ENCODE results near the gene GOLPH3. TPM values are rescaled to one million over a fixed set of nuclear protein-coding genes. Genes with fewer than 3 reads are reported as not detected.
"Not testable (repeated sequence)": the region's sequence is repeated elsewhere in the genome, so short reads cannot be mapped to it uniquely, and the experiment has no call there.

Gene GOLPH3
- total RNA-seq, 1 experiment from 2014 or later: 44.3 TPM

- H3K27ac ChIP-seq: no peak overlapping the region
- H3K27me3 ChIP-seq (replicated peaks): no peaks in the 10 kb centered on the region
- no peaks in the 10 kb centered on the region for H3K36me3 ChIP-seq
- no peak overlapping the region for H3K4me3 ChIP-seq
- no peaks in the 10 kb centered on the region for H3K9me3 ChIP-seq (replicated peaks)
- DNase-seq (ENCODE audit: low read depth in 1 of 2, low spot score in 2 of 2): peak; percentile 60 to 75
- peaks cover 10% of the 10 kb centered on the region for H3K4me1 ChIP-seq (replicated peaks)
These were observed 19.5 kb upstream of the GOLPH3 start for GRCh38 chr5:32193591-32193990.

- no peak overlapping the region for H3K27ac ChIP-seq
- no peak for DNase-seq (ENCODE audit: low read depth in 1 of 2, low spot score in 2 of 2)
These were observed 16.0 kb upstream of the GOLPH3 start for GRCh38 chr5:32190095-32190494.

DNA sequence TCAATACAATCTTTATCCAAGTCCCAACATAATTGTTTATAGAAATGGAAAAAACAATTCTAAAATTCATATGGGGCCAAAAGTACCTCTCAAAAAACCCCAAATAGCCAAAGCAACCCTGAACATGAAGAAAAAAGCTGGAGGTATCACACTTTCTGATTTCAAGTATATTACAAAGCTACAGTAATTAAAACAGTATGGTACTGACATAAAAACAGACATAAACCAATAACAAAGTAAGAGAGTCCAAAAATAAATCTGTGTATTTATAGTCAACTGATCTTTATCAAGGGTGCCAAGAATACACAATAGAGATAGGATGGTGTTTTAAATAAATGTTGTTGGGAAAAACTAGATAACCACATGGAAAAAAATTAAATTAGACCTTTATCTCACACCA, 13.6 kb upstream of the GOLPH3 start:
- H3K27me3 ChIP-seq (replicated peaks): no peaks in the 10 kb centered on the region
- H3K27ac ChIP-seq: no peak overlapping the region
- no peaks in the 10 kb centered on the region for H3K36me3 ChIP-seq
- no peaks in the 10 kb centered on the region for H3K9me3 ChIP-seq (replicated peaks)
- no peak overlapping the region for H3K4me3 ChIP-seq
- no peak for DNase-seq (ENCODE audit: low read depth in 1 of 2, low spot score in 2 of 2)
- H3K4me1 ChIP-seq (replicated peaks): no peaks in the 10 kb centered on the region

More at GRCh38 chr5:32190095-32190494, 16.0 kb upstream of the GOLPH3 start:
- Histone ChIP-seq H3K36me3 (no peaks in the 10 kb centered on the region), H3K9me3 (replicated peaks) (no peaks in the 10 kb centered on the region), H3K4me1 (replicated peaks) (peaks cover 10% of the 10 kb centered on the region), H3K27me3 (replicated peaks) (no peaks in the 10 kb centered on the region), H3K4me3 (no peak overlapping the region)

DNA sequence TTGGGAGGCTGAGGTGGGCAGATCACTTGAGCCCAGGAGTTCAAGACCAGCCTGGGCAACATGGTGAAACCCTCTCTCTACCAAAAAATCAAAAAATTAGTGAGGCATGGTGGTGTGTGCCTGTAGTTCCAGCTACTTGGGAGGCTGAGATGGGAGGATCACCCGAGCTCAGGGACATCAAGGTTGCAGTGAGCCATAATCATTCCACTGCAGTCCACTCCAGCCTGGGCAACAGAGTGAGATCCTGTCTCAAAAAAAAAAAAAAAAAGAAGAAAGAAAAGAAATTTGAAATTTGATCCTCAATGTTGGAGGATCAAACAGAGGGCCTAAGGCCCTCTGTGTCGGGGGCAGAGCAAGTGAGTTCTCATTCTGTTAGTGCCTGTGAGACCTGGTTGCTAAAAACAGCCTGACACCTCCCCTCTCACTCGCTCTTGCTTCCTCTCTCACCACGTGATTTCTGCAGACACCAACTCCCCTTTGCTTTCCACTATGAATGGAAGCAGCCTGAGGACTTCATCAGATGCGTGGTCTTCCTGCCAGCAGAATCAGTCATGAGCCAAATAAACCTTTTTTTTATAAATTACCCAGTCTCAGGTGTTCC, 8.4 kb upstream of the GOLPH3 start:
- no peaks in the 10 kb centered on the region for H3K36me3 ChIP-seq
- no peaks in the 10 kb centered on the region for H3K9me3 ChIP-seq (replicated peaks)
- no peak for DNase-seq (ENCODE audit: low read depth in 1 of 2, low spot score in 2 of 2)
- no peak overlapping the region for H3K4me3 ChIP-seq
- no peaks in the 10 kb centered on the region for H3K4me1 ChIP-seq (replicated peaks)
- H3K27me3 ChIP-seq (replicated peaks): no peaks in the 10 kb centered on the region
- no peak overlapping the region for H3K27ac ChIP-seq

DNA sequence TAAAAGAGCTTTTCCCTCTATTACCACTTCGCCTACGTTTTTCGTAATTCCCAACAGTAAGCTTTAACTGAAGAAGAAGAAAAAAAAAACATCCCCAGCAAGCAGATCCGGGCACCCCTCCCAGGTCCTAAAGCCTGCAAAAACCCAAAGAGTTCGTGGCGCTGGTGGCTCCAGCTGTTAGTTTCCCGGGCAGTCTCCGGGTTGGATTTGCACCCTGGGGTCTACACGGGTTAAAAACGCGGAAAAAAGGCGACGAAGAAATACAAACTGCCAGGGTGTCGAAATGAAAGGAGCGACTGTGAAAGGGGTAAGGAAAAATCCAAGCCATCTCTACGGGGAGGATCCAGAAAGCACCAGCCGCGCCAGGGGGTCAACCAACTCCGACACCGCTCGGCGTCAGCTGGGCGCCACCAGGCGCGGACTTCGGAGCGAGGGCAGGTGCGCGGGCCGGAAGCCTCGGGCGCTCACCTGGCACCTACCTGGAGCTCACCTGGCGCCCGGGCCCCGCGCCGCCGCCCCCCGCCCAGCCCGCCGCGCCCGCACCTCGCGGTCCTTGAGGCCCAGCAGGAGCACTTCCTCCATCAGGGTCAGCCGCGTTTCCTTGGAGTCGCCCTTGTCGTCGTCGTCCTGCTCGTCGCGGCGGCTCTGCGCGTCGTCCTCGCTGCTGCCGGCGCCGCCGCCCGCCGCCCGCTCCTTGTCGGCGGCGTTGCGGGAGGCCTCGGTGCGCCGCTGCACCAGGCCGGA, 680 bp downstream of the GOLPH3 start:
- DNase-seq (ENCODE audit: low read depth in 1 of 2, low spot score in 2 of 2): peak in 1 of 2 experiments; percentile 49
- no peaks in the 10 kb centered on the region for H3K27me3 ChIP-seq (replicated peaks)

DNA sequence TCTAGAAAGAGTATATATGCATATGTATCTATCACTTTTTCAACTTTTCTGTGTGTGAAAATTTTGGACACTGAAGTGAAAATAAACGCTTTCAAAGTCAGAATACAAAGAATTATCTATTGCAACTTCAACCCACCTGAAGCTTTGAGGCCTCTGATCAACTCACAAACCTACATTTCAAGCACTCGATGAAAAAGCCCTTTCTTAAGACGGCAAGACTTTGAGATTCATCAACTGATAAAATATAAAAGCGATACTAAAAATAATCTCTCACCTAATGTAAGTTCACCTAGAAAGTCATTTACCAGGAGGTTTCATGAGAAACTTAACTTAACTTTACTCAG, 1.2 kb downstream of the GOLPH3 start:
- H3K4me1 ChIP-seq (replicated peaks): peaks cover 14% of the 10 kb centered on the region
- DNase-seq (ENCODE audit: low read depth in 1 of 2, low spot score in 2 of 2): no peak
- peak overlapping the region; percentile 99 for H3K4me3 ChIP-seq
- no peaks in the 10 kb centered on the region for H3K9me3 ChIP-seq (replicated peaks)
- no peak overlapping the region for H3K27ac ChIP-seq
- H3K36me3 ChIP-seq: peaks cover 31% of the 10 kb centered on the region
- H3K27me3 ChIP-seq (replicated peaks): no peaks in the 10 kb centered on the region

More for the DNA sequence above, 680 bp downstream of the GOLPH3 start:
- Histone ChIP-seq H3K27ac (peak overlapping the region; percentile 98), H3K4me1 (replicated peaks) (peaks cover 14% of the 10 kb centered on the region), H3K9me3 (replicated peaks) (no peaks in the 10 kb centered on the region), H3K4me3 (peak overlapping the region; percentile 99), H3K36me3 (peaks cover 27% of the 10 kb centered on the region)

DNA sequence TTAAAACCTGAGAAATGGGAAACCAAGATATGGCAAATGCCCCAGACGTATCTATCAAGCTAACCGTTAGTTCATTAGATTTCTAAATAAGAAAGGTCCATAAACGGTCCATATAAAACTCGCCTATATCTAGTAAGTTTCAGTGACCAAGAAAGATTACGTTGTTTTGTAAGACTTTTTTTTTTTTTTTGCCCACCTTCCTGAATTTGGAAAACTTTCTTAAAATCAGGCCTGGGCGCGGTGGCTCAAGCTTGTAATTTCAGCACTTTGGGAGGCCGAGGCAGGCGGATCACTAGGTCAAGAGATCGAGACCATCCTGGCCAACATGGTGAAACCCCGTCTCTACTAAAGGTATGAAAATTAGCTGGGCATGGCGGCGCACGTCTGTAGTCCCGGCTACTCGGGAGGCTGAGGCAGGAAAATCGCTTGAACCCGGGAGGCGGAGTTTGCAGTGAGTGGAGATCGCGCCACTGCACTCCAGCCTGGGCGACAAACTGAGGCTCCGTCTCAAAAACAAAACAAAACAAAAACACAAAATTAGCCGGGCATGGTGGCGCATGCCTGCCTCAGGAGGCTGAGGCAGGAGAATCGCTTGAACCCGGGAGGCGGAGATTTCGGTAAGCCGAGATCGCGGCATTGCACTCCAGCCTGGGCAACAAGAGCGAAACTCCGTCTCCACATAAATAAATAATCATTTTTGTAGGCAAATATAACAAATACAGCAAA, 1.8 kb downstream of the GOLPH3 start:
- peaks cover 31% of the 10 kb centered on the region for H3K36me3 ChIP-seq

GRCh38 chr5:32170303-32171151, 3.6 kb downstream of the GOLPH3 start:
- Histone ChIP-seq H3K36me3 (peaks cover 34% of the 10 kb centered on the region), H3K27ac (peak overlapping the region; percentile 24; the same call in 1 of the 2 replicates)

More for the DNA sequence above, 1.8 kb downstream of the GOLPH3 start:
- H3K27ac ChIP-seq: 0 out of 2 replicates have a peak overlapping the region, but pooled peaks have one; percentile 22
- H3K4me3 ChIP-seq: peak overlapping the region; percentile 99
- H3K27me3 ChIP-seq (replicated peaks); H3K9me3 ChIP-seq (replicated peaks): not testable (repeated sequence)
- DNase-seq (ENCODE audit: low read depth in 1 of 2, low spot score in 2 of 2): peak in 1 of 2 experiments; percentile 28
- H3K4me1 ChIP-seq (replicated peaks): peaks cover 14% of the 10 kb centered on the region

GRCh38 chr5:32168460-32169033, 5.6 kb downstream of the GOLPH3 start:
- no peaks in the 10 kb centered on the region for H3K9me3 ChIP-seq (replicated peaks)
- H3K4me3 ChIP-seq: no peak overlapping the region
- no peaks in the 10 kb centered on the region for H3K27me3 ChIP-seq (replicated peaks)
- DNase-seq (ENCODE audit: low read depth in 1 of 2, low spot score in 2 of 2): no peak
- H3K36me3 ChIP-seq: peaks cover 26% of the 10 kb centered on the region
- H3K4me1 ChIP-seq (replicated peaks): peaks cover 14% of the 10 kb centered on the region
- no peak overlapping the region for H3K27ac ChIP-seq

More at GRCh38 chr5:32170303-32171151, 3.6 kb downstream of the GOLPH3 start:
- Histone ChIP-seq H3K9me3 (replicated peaks) (no peaks in the 10 kb centered on the region), H3K4me3 (no peak overlapping the region), H3K4me1 (replicated peaks) (peaks cover 14% of the 10 kb centered on the region), H3K27me3 (replicated peaks) (no peaks in the 10 kb centered on the region)
- DNase-seq (ENCODE audit: low read depth in 1 of 2, low spot score in 2 of 2): peak in 1 of 2 experiments; percentile 62

DNA sequence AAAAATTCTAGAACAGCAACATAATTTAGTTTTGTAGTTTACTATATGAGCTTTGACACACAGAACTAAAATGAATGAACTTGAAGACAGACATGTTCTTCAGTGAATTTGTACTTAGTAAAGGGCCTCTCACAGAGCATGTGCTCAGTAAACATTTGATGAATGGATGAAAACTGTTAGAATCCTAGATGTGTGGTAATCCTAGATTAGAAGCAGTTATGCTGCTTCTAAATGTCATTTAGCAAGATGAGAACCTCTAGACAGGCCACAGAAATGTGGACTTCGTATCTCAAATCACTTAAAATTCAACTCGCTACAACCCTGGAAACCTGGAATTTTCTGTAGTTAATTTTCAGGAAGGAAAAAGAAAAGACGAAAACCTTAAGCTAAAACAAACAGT, 8.5 kb downstream of the GOLPH3 start:
- Histone ChIP-seq H3K36me3 (peaks cover 22% of the 10 kb centered on the region), H3K27ac (no peak overlapping the region), H3K9me3 (replicated peaks) (no peaks in the 10 kb centered on the region), H3K4me1 (replicated peaks) (peaks cover 6% of the 10 kb centered on the region), H3K4me3 (no peak overlapping the region), H3K27me3 (replicated peaks) (no peaks in the 10 kb centered on the region)
- no peak for DNase-seq (ENCODE audit: low read depth in 1 of 2, low spot score in 2 of 2)

- Histone ChIP-seq H3K27ac (no peak overlapping the region), H3K4me3 (no peak overlapping the region), H3K4me1 (replicated peaks) (no peaks in the 10 kb centered on the region), H3K27me3 (replicated peaks) (no peaks in the 10 kb centered on the region), H3K9me3 (replicated peaks) (no peaks in the 10 kb centered on the region), H3K36me3 (peaks cover 9% of the 10 kb centered on the region)
- no peak for DNase-seq (ENCODE audit: low read depth in 1 of 2, low spot score in 2 of 2)
These were observed 10.3 kb downstream of the GOLPH3 start for GRCh38 chr5:32163785-32164184.

DNA sequence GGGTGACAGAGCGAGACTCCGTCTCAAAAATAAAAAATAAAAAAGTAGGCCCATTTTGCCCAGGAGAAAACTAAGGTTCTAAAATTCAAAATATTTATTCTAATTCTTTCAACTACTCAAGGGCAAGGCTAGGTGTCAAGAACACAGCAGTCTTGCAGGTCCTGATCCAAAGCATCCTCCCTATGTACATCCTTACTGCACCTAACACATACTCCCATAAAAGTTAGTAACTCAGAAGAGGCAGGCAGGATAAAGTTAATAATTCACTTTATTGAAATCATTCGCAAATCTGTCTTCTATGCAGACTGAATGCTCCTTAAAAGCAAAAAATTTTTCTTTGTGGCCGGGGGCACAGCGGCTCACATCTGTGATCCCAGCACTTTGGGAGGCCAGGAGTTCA, 11.1 kb downstream of the GOLPH3 start:
- peaks cover 3% of the 10 kb centered on the region for H3K36me3 ChIP-seq
- H3K4me1 ChIP-seq (replicated peaks): no peaks in the 10 kb centered on the region
- no peak for DNase-seq (ENCODE audit: low read depth in 1 of 2, low spot score in 2 of 2)
- no peaks in the 10 kb centered on the region for H3K9me3 ChIP-seq (replicated peaks)
- H3K27me3 ChIP-seq (replicated peaks): no peaks in the 10 kb centered on the region
- no peak overlapping the region for H3K4me3 ChIP-seq
- no peak overlapping the region for H3K27ac ChIP-seq

DNA sequence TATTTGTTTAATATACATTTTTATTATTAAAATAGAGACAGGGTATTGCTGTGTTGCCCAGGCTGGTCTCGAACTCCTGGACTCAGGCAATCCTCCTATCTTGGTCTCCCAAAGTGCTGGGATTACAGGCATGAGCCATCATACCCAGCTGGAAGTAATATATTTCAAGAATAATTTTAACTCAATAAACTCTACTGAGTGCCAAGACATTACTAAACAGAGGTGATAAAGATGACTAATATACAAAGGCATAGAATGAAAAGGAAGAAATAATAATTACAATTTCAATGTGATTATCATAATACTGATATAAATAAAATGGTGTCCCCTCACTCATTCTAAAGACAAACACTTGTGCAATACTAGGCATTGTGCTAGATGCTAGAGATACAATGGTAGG, 13.9 kb downstream of the GOLPH3 start:
- DNase-seq (ENCODE audit: low read depth in 1 of 2, low spot score in 2 of 2): no peak
- Histone ChIP-seq H3K4me3 (no peak overlapping the region), H3K9me3 (replicated peaks) (no peaks in the 10 kb centered on the region), H3K27ac (no peak overlapping the region), H3K27me3 (replicated peaks) (no peaks in the 10 kb centered on the region), H3K4me1 (replicated peaks) (no peaks in the 10 kb centered on the region), H3K36me3 (no peaks in the 10 kb centered on the region)
